H9 (cell line): ENCODE measurements around the gene USP9X. TPM values are rescaled to one million over a fixed set of nuclear protein-coding genes. Genes with fewer than 3 reads are reported as not detected.
"Not testable (repeated sequence)": the region's sequence is repeated elsewhere in the genome, so short reads cannot be mapped to it uniquely, and the experiment has no call there.

ENCODE experiments used
- DNase-seq: peaks from one replicate; pipeline ENCODE4 v3.0.0-alpha.2; 2017
- H2AFZ ChIP-seq: one replicate; pipeline ENCODE4 v1.6.1; 2013; ENCODE audit warnings: mild to moderate bottlenecking, low read length, control low read depth, moderate library complexity
- H2AK5ac ChIP-seq: 2 replicates; pipeline ENCODE4 v1.6.1; 2013; ENCODE audit warnings: low read length, control low read depth, mixed read lengths; ENCODE audit not compliant: insufficient read length
- H2BK120ac ChIP-seq: one replicate; pipeline ENCODE4 v1.6.1; 2013; ENCODE audit warnings: low read depth, mild to moderate bottlenecking, low read length, control low read depth, inconsistent platforms; ENCODE audit not compliant: poor library complexity, severe bottlenecking
- H2BK12ac ChIP-seq: 2 replicates; pipeline ENCODE4 v1.6.1; 2013; ENCODE audit warnings: low read length, control low read depth, mixed read lengths, low read depth; ENCODE audit not compliant: insufficient read length
- H2BK15ac ChIP-seq: 2 replicates; pipeline ENCODE4 v1.6.1; 2013; ENCODE audit warnings: low read depth, low read length, control low read depth
- H2BK20ac ChIP-seq: one replicate; pipeline ENCODE4 v1.6.1; 2013; ENCODE audit warnings: low read depth, mild to moderate bottlenecking, low read length, control low read depth, inconsistent platforms; ENCODE audit not compliant: poor library complexity, severe bottlenecking
- H2BK5ac ChIP-seq: 2 replicates; pipeline ENCODE4 v1.6.1; 2013; ENCODE audit warnings: low read length, control low read depth, mixed read lengths; ENCODE audit not compliant: insufficient read length
- H3K14ac ChIP-seq: 2 replicates; pipeline ENCODE4 v1.6.1; 2013; ENCODE audit warnings: low read length, control low read depth; ENCODE audit not compliant: insufficient read depth
- H3K18ac ChIP-seq: 2 replicates; pipeline ENCODE4 v1.6.1; 2013; ENCODE audit warnings: low read depth, mild to moderate bottlenecking, mixed read lengths, low read length, control low read depth; ENCODE audit not compliant: insufficient read length
- H3K23ac ChIP-seq: 2 replicates; pipeline ENCODE4 v1.6.1; 2013; ENCODE audit warnings: low read length, control low read depth, mixed read lengths, low read depth; ENCODE audit not compliant: insufficient read length
- H3K23me2 ChIP-seq: 2 replicates; pipeline ENCODE4 v1.6.1; 2013; ENCODE audit warnings: low read depth, mild to moderate bottlenecking, mixed read lengths, low read length, control low read depth; ENCODE audit not compliant: insufficient read length, poor library complexity, severe bottlenecking
- H3K27ac ChIP-seq: 2 replicates; pipeline ENCODE4 v1.5.1; 2013; ENCODE audit warnings: low read length, control low read depth, mixed read lengths, low read depth; ENCODE audit not compliant: insufficient read length
- H3K27me3 ChIP-seq: 2 replicates; pipeline ENCODE4 v1.6.1; 2013; ENCODE audit warnings: low read length, control low read depth, inconsistent platforms; ENCODE audit not compliant: insufficient read depth
- H3K4ac ChIP-seq: 2 replicates; pipeline ENCODE4 v1.6.1; 2013; ENCODE audit warnings: low read depth, mild to moderate bottlenecking, control low read depth, inconsistent platforms, low read length, moderate library complexity
- H3K4me1 ChIP-seq: 2 replicates; pipeline ENCODE4 v1.6.1; 2013; ENCODE audit warnings: low read length, control low read depth, inconsistent platforms; ENCODE audit not compliant: insufficient read depth
- H3K4me2 ChIP-seq: 2 replicates; pipeline ENCODE4 v1.6.1; 2013; ENCODE audit warnings: low read length, control low read depth, mixed read lengths; ENCODE audit not compliant: insufficient read length, insufficient read depth
- H3K56ac ChIP-seq: 2 replicates; pipeline ENCODE4 v1.6.1; 2013; ENCODE audit warnings: low read depth, mild to moderate bottlenecking, mixed read lengths, low read length, control low read depth; ENCODE audit not compliant: insufficient read length
- H3K79me1 ChIP-seq: 2 replicates; pipeline ENCODE4 v1.6.1; 2013; ENCODE audit warnings: low read depth, mild to moderate bottlenecking, moderate library complexity, low read length, control low read depth, inconsistent platforms; ENCODE audit not compliant: insufficient read depth, poor library complexity, severe bottlenecking
- H3K79me2 ChIP-seq: 2 replicates; pipeline ENCODE4 v1.6.1; 2013; ENCODE audit warnings: low read length, control low read depth, inconsistent platforms; ENCODE audit not compliant: insufficient read depth
- H3K9ac ChIP-seq: 2 replicates; pipeline ENCODE4 v1.6.1; 2013; ENCODE audit warnings: low read length, control low read depth, mixed read lengths; ENCODE audit not compliant: insufficient read length; ENCODE audit errors: extremely low read depth
- H3K9me3 ChIP-seq: one replicate; pipeline ENCODE4 v1.6.1; 2013; ENCODE audit warnings: low read depth, low read length, inconsistent platforms; ENCODE audit not compliant: control insufficient read depth
- H3T11ph ChIP-seq: one replicate; pipeline ENCODE4 v1.6.1; 2013; ENCODE audit warnings: mild to moderate bottlenecking, low read length, control low read depth, inconsistent platforms
- H4K20me1 ChIP-seq: one replicate; pipeline ENCODE4 v1.6.1; 2013; ENCODE audit not compliant: control insufficient read depth, insufficient read length, insufficient read depth
- H4K5ac ChIP-seq: 2 replicates; pipeline ENCODE4 v1.6.1; 2013; ENCODE audit warnings: low read depth, mild to moderate bottlenecking, mixed read lengths, low read length, control low read depth; ENCODE audit not compliant: insufficient read length
- H4K8ac ChIP-seq: replicated peaks from 2 replicates; pipeline ENCODE4 v1.6.1; 2013; ENCODE audit warnings: low read length, control low read depth, mixed read lengths, low read depth; ENCODE audit not compliant: insufficient read length
- H4K91ac ChIP-seq: 2 replicates; pipeline ENCODE4 v1.6.1; 2013; ENCODE audit warnings: low read depth, mild to moderate bottlenecking, moderate library complexity, mixed read lengths, low read length, control low read depth; ENCODE audit not compliant: insufficient read length
- H3K27ac Mint-ChIP-seq, 3 experiments: 2 replicates in 2 of 3; 3 replicates in 1 of 3; pipeline ENCODE4 v1.8.0; 2020 to 2021; ENCODE audit warnings: mixed read lengths in 3 of 3, mild to moderate bottlenecking in 1 of 3, moderate library complexity in 1 of 3
- H3K27me3 Mint-ChIP-seq: 2 replicates; pipeline ENCODE4 v1.8.0; 2021; ENCODE audit warnings: low read depth, mild to moderate bottlenecking, moderate library complexity, mixed read lengths
- H3K36me3 Mint-ChIP-seq, 3 experiments: 2 replicates in 2 of 3; 3 replicates in 1 of 3; pipeline ENCODE4 v1.8.0; 2020 to 2021; ENCODE audit warnings: low read depth in 3 of 3, mixed read lengths in 3 of 3; ENCODE audit not compliant: insufficient read depth in 1 of 3
- H3K4me1 Mint-ChIP-seq, 2 experiments: 2 replicates each; pipeline ENCODE4 v1.8.0; 2020; ENCODE audit warnings: mixed read lengths in 2 of 2
- H3K4me3 Mint-ChIP-seq, 2 experiments: 2 replicates in 1 of 2; 3 replicates in 1 of 2; pipeline ENCODE4 v1.8.0; 2020 to 2021; ENCODE audit warnings: mild to moderate bottlenecking in 2 of 2, mixed read lengths in 2 of 2, moderate library complexity in 1 of 2
- H3K9me3 Mint-ChIP-seq, 2 experiments: 2 replicates in 1 of 2; 3 replicates in 1 of 2; pipeline ENCODE4 v1.8.0; 2020; ENCODE audit warnings: mild to moderate bottlenecking in 2 of 2, mixed read lengths in 2 of 2, moderate library complexity in 1 of 2
- WGBS: extraction: QIAGEN DNeasy Blood & Tissue Kit; methylation state at CpG from one replicate; pipeline ENCODE4 v1.1.7; 2013; ENCODE audit warnings: missing lambda C conversion rate, low lambda C conversion rate, mixed read lengths; ENCODE audit not compliant: insufficient read length; ENCODE audit errors: extremely low coverage; 5-methylcytosine and 5-hydroxymethylcytosine counted together
- total RNA-seq: library from RNA; stranded (reverse); gene quantifications from 2 replicates; pipeline ENCODE4 v1.2.1, GENCODE V29; 2021
- TF ChIP-seq, protein P1 (sequence below): fragments of 200-600 bp; sonication (generic); conservative IDR thresholded peaks from 3 replicates; pipeline ENCODE4 v1.8.0; 2021; ENCODE audit warnings: antibody characterized with exemption, mild to moderate bottlenecking

The USP9X gene
- total RNA-seq, 1 experiment from 2014 or later: 284 TPM

DNA sequence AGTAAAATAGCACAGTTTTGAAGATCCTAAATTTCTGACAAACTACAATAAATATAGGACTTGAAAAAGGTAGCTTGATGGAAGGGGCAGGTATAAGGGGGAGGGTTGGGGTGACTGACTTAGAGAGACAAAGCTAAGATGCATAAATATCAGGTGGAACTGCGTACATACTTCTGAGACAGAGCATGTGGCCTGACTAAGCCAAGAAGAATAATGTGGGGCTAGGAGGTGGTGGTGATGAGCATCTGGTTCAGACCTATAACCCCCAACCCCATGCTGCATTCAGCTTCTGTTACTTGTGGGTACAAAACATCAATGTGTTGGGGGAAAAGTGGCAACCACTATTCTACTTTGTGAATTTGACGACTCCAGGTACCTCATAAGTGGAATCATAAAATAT lies 19.8 kb downstream of the USP9X start:
- DNase-seq: no peak
- no peak overlapping the region for H2BK120ac ChIP-seq
- H3K4me3 Mint-ChIP-seq: no peak overlapping the region
- H3K14ac ChIP-seq: no peak overlapping the region
- peaks cover 50 to 63% of the 10 kb centered on the region in 2 experiments for H3K4me1 Mint-ChIP-seq
- H2AK5ac ChIP-seq: no peak overlapping the region
- H2BK20ac ChIP-seq: no peak overlapping the region
- H3K56ac ChIP-seq: no peak overlapping the region
- H4K91ac ChIP-seq: no peak overlapping the region
- H3K4me2 ChIP-seq: peak overlapping the region; percentile 15
- H3K27me3 Mint-ChIP-seq: no peaks in the 10 kb centered on the region
- H3K23me2 ChIP-seq: no peaks in the 10 kb centered on the region
- H4K8ac ChIP-seq: no peak overlapping the region
- H2BK12ac ChIP-seq: no peak overlapping the region
- no peak overlapping the region for H3K4ac ChIP-seq
- H3K9ac ChIP-seq: no peak overlapping the region
- no peak overlapping the region for H3K18ac ChIP-seq
- no peak overlapping the region for H2BK5ac ChIP-seq
- peaks cover 48 to 54% of the 10 kb centered on the region in 2 experiments for H3K9me3 Mint-ChIP-seq
- peaks cover 4 to 36% (median 25%) of the 10 kb centered on the region in 3 experiments; a peak in 5 of 7 replicates for H3K36me3 Mint-ChIP-seq
- WGBS: no CpG with 5 or more reads among the region's 2 CpGs
- H3K79me1 ChIP-seq: no peaks in the 10 kb centered on the region
- peaks cover 6% of the 10 kb centered on the region for H3K4me1 ChIP-seq
- no peak overlapping the region for H4K5ac ChIP-seq
- H3K27ac Mint-ChIP-seq: peak overlapping the region in 1 of 3 experiments; percentile 40; a peak in 1 of 7 replicates
- H2AFZ ChIP-seq: no peak overlapping the region
- no peak overlapping the region for H3K23ac ChIP-seq
- no peaks in the 10 kb centered on the region for H4K20me1 ChIP-seq
- no peak overlapping the region for H2BK15ac ChIP-seq
- H3K9me3 ChIP-seq: no peaks in the 10 kb centered on the region
- no peaks in the 10 kb centered on the region for H3K27me3 ChIP-seq
- TF ChIP-seq, protein P1, sequence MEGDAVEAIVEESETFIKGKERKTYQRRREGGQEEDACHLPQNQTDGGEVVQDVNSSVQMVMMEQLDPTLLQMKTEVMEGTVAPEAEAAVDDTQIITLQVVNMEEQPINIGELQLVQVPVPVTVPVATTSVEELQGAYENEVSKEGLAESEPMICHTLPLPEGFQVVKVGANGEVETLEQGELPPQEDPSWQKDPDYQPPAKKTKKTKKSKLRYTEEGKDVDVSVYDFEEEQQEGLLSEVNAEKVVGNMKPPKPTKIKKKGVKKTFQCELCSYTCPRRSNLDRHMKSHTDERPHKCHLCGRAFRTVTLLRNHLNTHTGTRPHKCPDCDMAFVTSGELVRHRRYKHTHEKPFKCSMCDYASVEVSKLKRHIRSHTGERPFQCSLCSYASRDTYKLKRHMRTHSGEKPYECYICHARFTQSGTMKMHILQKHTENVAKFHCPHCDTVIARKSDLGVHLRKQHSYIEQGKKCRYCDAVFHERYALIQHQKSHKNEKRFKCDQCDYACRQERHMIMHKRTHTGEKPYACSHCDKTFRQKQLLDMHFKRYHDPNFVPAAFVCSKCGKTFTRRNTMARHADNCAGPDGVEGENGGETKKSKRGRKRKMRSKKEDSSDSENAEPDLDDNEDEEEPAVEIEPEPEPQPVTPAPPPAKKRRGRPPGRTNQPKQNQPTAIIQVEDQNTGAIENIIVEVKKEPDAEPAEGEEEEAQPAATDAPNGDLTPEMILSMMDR: no peak
- peak overlapping the region; percentile 29 for H3K27ac ChIP-seq
- H3K79me2 ChIP-seq: peaks cover 78% of the 10 kb centered on the region
- H3T11ph ChIP-seq: no peak overlapping the region

DNA sequence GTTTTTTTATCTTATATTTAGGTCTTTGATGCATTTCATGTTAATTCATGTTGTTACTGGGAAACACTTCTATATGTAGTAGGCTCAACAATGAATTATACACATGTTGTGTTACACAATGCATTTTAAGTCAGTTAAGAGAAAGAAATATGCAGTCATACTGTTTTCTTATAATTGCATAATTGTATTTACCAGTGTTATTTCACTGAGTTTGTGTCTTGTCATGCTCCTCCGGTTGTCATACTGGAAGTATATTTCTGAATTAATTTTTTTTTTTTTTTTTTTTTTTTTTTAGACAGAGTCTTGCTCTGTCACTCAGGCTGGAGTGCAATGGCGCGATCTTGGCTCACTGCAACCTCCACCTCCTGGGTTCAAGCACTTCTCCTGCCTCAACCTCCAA lies 21.0 kb downstream of the USP9X start:
- not testable (repeated sequence) for H3K14ac ChIP-seq, H3K27ac Mint-ChIP-seq, H3K4me3 Mint-ChIP-seq, H4K8ac ChIP-seq, H2BK20ac ChIP-seq, H3K9ac ChIP-seq, H4K5ac ChIP-seq, H2AFZ ChIP-seq, H3K23ac ChIP-seq, DNase-seq, H3K18ac ChIP-seq, H3K27ac ChIP-seq, H3K4me2 ChIP-seq, H3K4ac ChIP-seq, H3K27me3 Mint-ChIP-seq, H2AK5ac ChIP-seq, H2BK120ac ChIP-seq, H4K20me1 ChIP-seq, H3K56ac ChIP-seq, H3T11ph ChIP-seq, H2BK12ac ChIP-seq, H3K9me3 ChIP-seq, H3K23me2 ChIP-seq, H3K27me3 ChIP-seq, H4K91ac ChIP-seq, H2BK15ac ChIP-seq, H2BK5ac ChIP-seq, H3K79me1 ChIP-seq
- Mint-ChIP-seq H3K36me3 (peaks cover 2 to 32% (median 24%) of the 10 kb centered on the region in 3 experiments; a peak in 5 of 7 replicates), H3K4me1 (peaks cover 61 to 68% of the 10 kb centered on the region in 2 experiments), H3K9me3 (peaks cover 51 to 53% of the 10 kb centered on the region in 2 experiments)
- WGBS: no CpG with 5 or more reads among the region's 3 CpGs
- Histone ChIP-seq H3K4me1 (peaks cover 11% of the 10 kb centered on the region), H3K79me2 (peaks cover 85% of the 10 kb centered on the region)
